Glomerular endothelial cell (primary cell): ENCODE measurements around the gene CCDC195. TPM values are rescaled to one million over a fixed set of nuclear protein-coding genes. Genes with fewer than 3 reads are reported as not detected.
"Not testable (repeated sequence)": the region's sequence is repeated elsewhere in the genome, so short reads cannot be mapped to it uniquely, and the experiment has no call there.

Source experiments
- DNase-seq: peaks from one replicate; pipeline ENCODE4 v3.0.0-alpha.2; 2011; ENCODE audit warnings: low read depth, low spot score; ENCODE audit errors: extremely low read depth
- total RNA-seq: library from RNA; depleted of rRNA; stranded (reverse); fragments of >200 nt; gene quantifications from 2 replicates; pipeline ENCODE4 v1.2.3, GENCODE V29; 2015

The CCDC195 gene
- total RNA-seq, 1 donor from 2014 or later, result not detected

DNA sequence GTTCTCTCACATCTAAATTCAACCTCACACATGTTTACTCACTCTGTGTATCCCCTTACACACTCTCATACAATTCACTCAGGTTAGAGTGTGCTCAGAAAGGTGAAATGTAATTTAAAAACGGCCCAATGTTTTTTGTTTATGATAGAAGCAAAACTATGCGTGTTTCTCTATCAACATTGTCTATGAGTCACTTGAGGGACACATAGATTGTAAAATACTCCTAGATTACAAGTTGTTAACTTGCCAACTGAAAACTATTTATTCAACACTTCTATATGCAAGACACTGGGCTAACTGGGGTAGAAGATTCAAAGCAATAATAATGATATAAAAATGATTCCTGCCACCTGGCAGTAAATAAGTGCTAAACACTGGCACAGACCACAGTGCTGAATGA, 24.6 kb downstream of the CCDC195 start:
- no peak for DNase-seq

DNA sequence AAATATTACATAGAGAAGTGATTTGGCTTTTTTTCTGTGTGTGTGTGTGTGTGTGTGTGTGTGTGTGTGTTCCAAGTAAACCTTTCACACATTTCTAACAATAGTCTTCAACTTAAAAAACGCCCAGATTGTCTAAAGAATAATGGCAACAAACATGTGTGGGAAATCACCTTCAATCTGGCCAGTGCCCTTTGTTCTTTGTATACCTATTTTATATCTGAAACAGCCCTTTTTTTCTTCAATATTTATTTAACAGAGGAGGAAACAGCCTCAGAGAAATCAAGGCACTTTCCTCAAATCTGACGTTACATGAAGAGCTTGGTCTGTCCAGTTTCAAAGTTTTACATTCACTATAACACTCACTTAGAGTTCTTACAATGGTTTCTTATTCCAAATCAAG, 25.3 kb downstream of the CCDC195 start:
- DNase-seq, result no peak

- DNase-seq, result no peak
These were observed 26.6 kb downstream of the CCDC195 start for GRCh38 chr2:224689539-224689938.

- no peak for DNase-seq
These were observed 27.2 kb downstream of the CCDC195 start for GRCh38 chr2:224688997-224689396.

DNA sequence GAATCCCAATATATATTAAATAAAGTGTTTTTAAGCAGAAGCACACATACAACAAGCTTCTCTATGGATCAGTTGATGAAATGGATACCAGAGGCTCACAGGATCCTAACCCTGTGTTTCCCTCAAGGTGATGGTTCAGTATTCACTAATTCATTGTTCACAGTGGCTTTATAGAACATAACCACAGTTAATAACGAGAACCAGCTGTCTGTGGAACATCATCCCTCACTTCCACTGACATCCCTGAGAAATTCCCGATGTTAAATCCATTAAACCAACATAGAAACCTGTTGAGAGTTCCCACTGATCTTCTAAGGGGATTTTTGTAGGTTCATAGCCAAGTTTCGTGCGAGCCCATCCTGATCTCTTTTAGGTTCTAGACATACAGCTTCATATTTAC, 29.0 kb downstream of the CCDC195 start:
- no peak for DNase-seq

- DNase-seq, result no peak
These were observed 31.0 kb downstream of the CCDC195 start for GRCh38 chr2:224685121-224685520.

DNA sequence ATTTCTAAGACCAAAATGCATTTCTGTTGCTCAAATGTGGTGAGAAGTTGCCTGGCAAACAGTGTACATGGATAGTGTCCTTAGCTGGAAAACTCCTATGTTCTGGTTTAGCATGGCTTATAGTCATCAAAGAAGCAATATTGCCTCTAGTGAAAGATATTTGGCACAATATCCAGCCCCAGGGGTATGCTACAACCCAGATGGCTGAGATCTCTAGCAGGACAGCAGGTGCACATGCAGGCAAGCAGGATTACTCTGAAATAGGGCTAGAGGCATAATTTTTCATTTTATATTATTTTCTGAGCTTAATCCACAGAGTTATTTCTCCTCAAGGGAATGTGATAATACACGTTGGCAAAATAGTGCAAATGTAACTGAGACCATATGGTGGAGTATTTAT, 34.0 kb downstream of the CCDC195 start:
- no peak for DNase-seq

- DNase-seq, result no peak
These were observed 44.4 kb downstream of the CCDC195 start for GRCh38 chr2:224671731-224672130.

GRCh38 chr2:224670203-224670602, 46.0 kb downstream of the CCDC195 start:
- no peak for DNase-seq

GRCh38 chr2:224669449-224669848, 46.7 kb downstream of the CCDC195 start:
- DNase-seq, result no peak

GRCh38 chr2:224668123-224668909, 47.8 kb downstream of the CCDC195 start:
- no peak for DNase-seq

DNA sequence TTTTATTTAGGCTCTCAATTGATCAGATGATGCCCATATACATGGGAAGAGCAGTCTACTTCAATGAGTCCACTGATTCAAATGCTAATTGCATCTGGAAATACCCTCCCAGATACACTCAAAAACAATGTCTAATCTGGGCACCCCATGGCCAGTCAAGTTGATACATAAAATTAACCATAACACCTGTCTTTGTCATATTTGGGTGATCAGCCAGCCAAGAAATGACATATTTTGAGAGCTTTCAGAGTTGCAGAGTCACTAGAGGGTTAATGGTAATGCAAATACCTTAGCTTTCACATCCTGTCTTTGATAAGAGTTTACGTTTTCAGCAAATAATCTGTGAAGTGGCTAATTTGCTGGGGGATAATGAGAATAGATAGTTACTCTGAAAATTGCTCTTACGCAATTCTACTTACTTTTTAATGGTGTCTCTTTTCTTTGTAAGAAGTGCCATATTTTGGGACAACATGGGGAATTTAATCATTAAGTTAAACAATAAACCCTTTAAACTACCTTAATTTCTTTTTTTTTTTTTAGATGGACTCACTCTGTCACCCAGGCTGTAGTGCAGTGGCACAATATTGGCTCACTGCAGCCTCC, 49.1 kb downstream of the CCDC195 start:
- no peak for DNase-seq

DNA sequence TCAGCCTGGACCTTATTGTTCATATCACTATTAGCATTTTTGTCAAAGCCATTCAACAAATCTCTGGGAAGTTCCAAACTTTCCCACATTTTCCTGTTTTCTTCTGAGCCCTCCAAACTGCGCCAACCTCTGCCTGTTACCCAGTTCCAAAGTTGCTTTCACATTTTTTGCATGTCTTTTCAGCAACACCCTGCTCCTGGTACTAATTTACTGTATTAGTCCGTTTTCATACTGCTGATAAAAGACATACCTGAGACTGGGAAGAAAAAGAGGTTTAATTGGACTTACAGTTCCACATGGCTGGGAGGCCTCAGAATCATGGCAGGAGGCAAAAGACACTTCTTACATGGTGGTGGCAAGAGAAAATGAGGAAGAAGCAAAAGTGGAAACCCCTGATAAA, 52.8 kb downstream of the CCDC195 start:
- not testable (repeated sequence) for DNase-seq

DNA sequence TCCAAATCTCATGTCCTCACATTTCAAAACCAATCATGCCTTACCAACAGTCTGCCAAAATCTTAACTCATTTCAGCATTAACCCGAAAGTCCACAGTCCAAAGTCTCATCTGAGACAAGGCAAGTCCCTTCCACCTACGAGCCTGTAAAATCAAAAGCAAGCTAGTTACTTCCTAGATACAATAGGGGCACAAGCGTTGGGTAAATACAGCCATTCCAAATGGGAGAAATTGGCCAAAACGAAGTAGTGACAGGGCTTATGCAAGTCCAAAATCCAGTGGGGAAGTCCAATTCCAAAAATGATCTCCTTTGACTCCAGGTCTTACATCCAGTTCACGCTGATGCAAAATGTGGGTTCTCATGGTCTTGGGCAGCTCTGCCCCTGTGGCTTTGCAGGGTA, 54.5 kb downstream of the CCDC195 start:
- DNase-seq, result not testable (repeated sequence)

DNA sequence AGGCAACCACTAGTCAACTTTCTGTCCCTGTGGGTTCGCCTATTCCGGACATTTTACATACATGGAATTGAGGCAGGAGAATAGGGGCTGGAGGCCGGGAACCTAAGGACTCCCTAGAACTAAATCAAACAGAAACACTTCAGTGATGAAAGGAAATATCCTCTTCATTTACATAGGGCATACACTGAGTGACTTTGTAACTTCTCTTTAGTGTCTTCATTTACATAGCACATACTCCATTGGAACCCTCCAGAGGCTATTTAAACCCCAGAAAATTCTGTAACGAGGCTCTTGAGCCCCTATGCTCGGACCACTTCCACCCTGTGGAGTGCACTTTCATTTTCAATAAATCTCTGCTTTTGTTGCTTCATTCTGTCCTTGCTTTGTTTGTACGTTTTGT, 56.5 kb downstream of the CCDC195 start:
- DNase-seq, result no peak

DNA sequence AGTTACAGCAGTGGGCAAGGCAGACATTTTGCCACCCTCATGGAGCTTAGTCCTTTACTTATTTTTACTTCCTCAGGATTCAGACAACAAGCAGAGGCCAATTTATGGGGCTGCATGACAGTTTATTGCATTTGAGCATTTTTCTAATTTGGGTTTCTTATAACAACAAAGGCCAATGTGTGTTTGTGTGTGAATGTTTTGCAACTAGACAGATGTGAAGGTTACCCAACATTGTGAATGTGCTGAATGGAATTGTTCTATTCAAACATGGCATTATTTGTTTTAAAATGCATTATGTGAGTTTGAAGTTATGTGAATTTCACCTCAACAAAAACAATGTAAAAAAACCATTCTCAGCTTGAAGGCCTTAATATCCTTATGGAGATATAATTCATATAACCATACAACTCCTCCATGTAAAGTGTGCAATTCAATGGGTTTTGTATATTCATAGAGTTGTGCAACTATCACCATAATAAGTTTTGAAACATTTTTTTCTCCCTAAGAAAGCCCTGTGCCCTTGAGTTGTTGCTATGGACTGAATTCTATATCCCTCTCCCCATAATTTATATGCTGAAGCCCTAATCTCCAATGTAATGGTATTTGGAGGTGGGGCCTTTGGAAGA, 57.3 kb downstream of the CCDC195 start:
- no peak for DNase-seq

- DNase-seq, result no peak
These were observed 58.8 kb downstream of the CCDC195 start for GRCh38 chr2:224657349-224657748.

DNA sequence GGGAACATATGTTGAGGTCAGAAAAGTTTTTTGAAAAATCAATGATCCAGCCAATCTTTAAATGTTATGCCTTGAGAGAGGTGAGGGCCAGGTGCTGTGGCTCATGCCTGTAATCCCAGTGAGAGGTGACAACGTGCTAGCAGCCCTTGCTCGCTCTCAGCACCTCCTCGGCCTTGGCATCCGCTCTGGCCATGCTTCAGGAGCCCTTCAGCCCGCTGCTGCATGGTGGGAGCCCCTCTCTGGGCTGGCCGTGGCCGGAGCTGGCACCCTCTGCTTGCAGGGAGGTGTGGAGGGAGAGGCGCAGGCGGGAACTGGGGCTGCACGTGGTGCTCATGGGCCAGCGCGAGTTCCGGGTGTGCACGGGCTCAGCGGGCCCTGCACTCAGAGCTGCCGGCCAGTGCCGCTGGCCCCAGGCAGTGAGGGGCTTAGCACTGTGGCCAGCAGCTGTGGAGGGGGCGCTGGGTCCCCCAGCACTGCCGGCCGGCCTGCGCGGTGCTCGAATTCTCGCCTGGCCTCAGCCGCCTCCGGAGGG, 61.1 kb downstream of the CCDC195 start:
- DNase-seq, result no peak
